Measurements from ENCODE around the gene ATP6V0A4. TPM values are rescaled to one million over a fixed set of nuclear protein-coding genes. Genes with fewer than 3 reads are reported as not detected.
A peak's percentile ranks its signal among the peaks of the same experiment; 100 is the strongest.

ATP6V0A4 gene
- total and polyA plus RNA-seq, 2 of the 13 experiments (the other 11 are each of a cell fraction or from before 2014, with no cell fraction given) = 0.24 to 0.25 TPM

DNA sequence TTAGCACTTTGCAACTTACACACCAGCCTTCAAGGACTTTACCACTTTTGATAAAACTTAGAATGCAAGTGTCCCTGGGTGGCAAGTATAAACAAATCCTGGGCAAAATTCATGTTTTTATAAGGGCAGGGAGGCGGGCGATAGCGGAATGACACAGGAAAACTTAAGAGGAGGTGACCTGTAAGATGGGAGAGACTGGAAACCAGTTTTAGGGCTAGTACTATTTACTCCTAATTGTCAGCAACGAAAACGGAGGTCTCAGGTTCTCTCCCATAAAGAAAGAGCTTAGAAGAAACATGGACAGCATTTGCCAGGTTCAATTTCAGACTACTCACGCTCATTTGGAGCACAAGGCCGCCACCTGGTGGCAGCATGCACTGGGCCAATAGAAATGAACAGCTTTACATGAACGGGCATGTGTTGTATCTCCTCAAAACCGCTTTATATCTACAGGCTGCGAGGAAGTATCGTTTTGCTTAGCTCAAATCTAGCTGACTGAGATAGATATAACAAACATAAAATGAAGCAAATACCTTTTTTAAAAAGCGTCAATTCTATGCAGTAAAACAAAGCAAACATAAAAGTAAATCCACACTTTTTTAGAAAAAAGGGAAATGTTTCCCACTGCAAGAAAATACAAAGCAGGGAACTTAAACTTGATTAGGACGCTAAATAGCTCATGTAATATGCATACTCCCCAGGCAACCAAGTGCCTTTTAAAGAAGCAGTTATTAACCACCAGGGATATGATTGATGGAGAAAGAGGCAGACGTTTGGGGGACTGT lies 59.3 kb downstream of the ATP6V0A4 start:
- in situ Hi-C loops (cut with HindIII; ENCODE audit: extremely low pct_ligation_motif_present, low pct_unique_long_range_greater_than_20kb) = loop anchor here (10.0 to 25.0 kb wide), 3 partner anchors 144 to 726 kb away; partner anchors contain the start of gene CREB3L2
- Histone ChIP-seq H3K27me3 (ENCODE audit: control insufficient read depth in 1 of 2, insufficient read depth in 2 of 2, low read length in 2 of 2) (no peaks in the 10 kb centered on the region), H3K79me2 (ENCODE audit: insufficient read depth, low read length) (no peaks in the 10 kb centered on the region), H3K27ac (ENCODE audit: extremely low read length, insufficient read depth, low read length) (no peak overlapping the region), H3K9ac (ENCODE audit: insufficient read depth, low read depth, low read length) (no peak overlapping the region), H3K36me3 (replicated peaks in 1 of 2; ENCODE audit: control insufficient read depth in 1 of 2, insufficient read depth in 2 of 2, low read length in 2 of 2) (no peaks in the 10 kb centered on the region), H3K9me3 (ENCODE audit: low read length) (no peaks in the 10 kb centered on the region), H2AFZ (ENCODE audit: low read length) (peak overlapping the region; percentile 11), H4K20me1 (ENCODE audit: insufficient read depth, low read length) (no peaks in the 10 kb centered on the region), H3K4me2 (ENCODE audit: low read depth, low read length) (peak overlapping the region; percentile 58), H3K4me1 (ENCODE audit: insufficient read depth, low read length) (peaks cover 20% of the 10 kb centered on the region), H3K4me3 (replicated peaks in 1 of 3; ENCODE audit: insufficient read depth in 1 of 3, low read depth in 2 of 3, low read length in 3 of 3) (peak overlapping the region in 1 of 3 experiments; percentile 7; a peak in 1 of 6 replicates)
- intact Hi-C loops (cut with micrococcal nuclease; ENCODE audit: unreplicated experiment) = loop anchor here (1.0 to 10.0 kb wide), 7 partner anchors 90 to 844 kb away; partner anchors contain the start of genes CREB3L2 and TRIM24
- POLR2A ChIA-PET = interaction anchor here (0.6 to 1.2 kb wide), 4 partner anchors 14 to 580 kb away, joined by 3 to 4 read pairs (median 4); no protein-coding TSS in a partner anchor
- DNase-seq (ENCODE audit: low spot score) = peak; percentile 81
- ATAC-seq = peak; percentile 96
- no TSS peak for BruUV-seq (replicated peaks)
- peak; percentile 94 for FAIRE-seq
- 30% methylated on average over 14 of the region's 14 CpGs for WGBS (ENCODE audit: low lambda C conversion rate)
- CTCF ChIA-PET (ENCODE audit: low intra/inter-chr PET ratio, low total read pairs) = interaction anchor here (1.2 to 1.5 kb wide), 3 partner anchors 90 to 577 kb away, joined by 5 read pairs; no protein-coding TSS in a partner anchor
- TF ChIP-seq ZNF766 (CRISPR knock-in tag; IDR thresholded peaks at IDR 0.05; ENCODE audit: borderline replicate concordance) (no peak), ZFP36 (IDR thresholded peaks at IDR 0.05; ENCODE audit: borderline replicate concordance, low read depth, low read length, partially characterized antibody) (no peak), BCL6 (CRISPR knock-in tag; IDR thresholded peaks at IDR 0.05) (0 out of 2 replicates have a peak, but pooled peaks have one; percentile 24), RNF219 (CRISPR knock-in tag; IDR thresholded peaks at IDR 0.05) (no peak), ZNF652 (CRISPR knock-in tag; IDR thresholded peaks at IDR 0.05; ENCODE audit: borderline replicate concordance, low read depth) (peak; percentile 28; the same call in 1 of the 2 replicates), NFYB (CRISPR knock-in tag; IDR thresholded peaks at IDR 0.05) (0 out of 2 replicates have a peak, but pooled peaks have one; percentile 30), XRCC5 (optimal IDR thresholded peaks at IDR 0.05; ENCODE audit: low read length) (peak; percentile 83), IRX3 (CRISPR knock-in tag; IDR thresholded peaks at IDR 0.05; ENCODE audit: borderline replicate concordance, low read depth) (no peak), PITX1 (CRISPR knock-in tag; IDR thresholded peaks at IDR 0.05) (no peak), ZNF720 (CRISPR knock-in tag; IDR thresholded peaks at IDR 0.05) (no peak)
- TF ChIP-seq, protein P1, sequence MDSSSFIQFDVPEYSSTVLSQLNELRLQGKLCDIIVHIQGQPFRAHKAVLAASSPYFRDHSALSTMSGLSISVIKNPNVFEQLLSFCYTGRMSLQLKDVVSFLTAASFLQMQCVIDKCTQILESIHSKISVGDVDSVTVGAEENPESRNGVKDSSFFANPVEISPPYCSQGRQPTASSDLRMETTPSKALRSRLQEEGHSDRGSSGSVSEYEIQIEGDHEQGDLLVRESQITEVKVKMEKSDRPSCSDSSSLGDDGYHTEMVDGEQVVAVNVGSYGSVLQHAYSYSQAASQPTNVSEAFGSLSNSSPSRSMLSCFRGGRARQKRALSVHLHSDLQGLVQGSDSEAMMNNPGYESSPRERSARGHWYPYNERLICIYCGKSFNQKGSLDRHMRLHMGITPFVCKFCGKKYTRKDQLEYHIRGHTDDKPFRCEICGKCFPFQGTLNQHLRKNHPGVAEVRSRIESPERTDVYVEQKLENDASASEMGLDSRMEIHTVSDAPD (CRISPR knock-in tag; IDR thresholded peaks at IDR 0.05) = no peak
- TF ChIP-seq, protein P2, sequence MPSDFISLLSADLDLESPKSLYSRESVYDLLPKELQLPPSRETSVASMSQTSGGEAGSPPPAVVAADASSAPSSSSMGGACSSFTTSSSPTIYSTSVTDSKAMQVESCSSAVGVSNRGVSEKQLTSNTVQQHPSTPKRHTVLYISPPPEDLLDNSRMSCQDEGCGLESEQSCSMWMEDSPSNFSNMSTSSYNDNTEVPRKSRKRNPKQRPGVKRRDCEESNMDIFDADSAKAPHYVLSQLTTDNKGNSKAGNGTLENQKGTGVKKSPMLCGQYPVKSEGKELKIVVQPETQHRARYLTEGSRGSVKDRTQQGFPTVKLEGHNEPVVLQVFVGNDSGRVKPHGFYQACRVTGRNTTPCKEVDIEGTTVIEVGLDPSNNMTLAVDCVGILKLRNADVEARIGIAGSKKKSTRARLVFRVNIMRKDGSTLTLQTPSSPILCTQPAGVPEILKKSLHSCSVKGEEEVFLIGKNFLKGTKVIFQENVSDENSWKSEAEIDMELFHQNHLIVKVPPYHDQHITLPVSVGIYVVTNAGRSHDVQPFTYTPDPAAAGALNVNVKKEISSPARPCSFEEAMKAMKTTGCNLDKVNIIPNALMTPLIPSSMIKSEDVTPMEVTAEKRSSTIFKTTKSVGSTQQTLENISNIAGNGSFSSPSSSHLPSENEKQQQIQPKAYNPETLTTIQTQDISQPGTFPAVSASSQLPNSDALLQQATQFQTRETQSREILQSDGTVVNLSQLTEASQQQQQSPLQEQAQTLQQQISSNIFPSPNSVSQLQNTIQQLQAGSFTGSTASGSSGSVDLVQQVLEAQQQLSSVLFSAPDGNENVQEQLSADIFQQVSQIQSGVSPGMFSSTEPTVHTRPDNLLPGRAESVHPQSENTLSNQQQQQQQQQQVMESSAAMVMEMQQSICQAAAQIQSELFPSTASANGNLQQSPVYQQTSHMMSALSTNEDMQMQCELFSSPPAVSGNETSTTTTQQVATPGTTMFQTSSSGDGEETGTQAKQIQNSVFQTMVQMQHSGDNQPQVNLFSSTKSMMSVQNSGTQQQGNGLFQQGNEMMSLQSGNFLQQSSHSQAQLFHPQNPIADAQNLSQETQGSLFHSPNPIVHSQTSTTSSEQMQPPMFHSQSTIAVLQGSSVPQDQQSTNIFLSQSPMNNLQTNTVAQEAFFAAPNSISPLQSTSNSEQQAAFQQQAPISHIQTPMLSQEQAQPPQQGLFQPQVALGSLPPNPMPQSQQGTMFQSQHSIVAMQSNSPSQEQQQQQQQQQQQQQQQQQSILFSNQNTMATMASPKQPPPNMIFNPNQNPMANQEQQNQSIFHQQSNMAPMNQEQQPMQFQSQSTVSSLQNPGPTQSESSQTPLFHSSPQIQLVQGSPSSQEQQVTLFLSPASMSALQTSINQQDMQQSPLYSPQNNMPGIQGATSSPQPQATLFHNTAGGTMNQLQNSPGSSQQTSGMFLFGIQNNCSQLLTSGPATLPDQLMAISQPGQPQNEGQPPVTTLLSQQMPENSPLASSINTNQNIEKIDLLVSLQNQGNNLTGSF (CRISPR knock-in tag; IDR thresholded peaks at IDR 0.05) = no peak

Data from HepG2 (cell line).